Calu3 (cell line): ENCODE data around the gene DHODH. TPM values are rescaled to one million over a fixed set of nuclear protein-coding genes. Genes with fewer than 3 reads are reported as not detected.
"Not testable (repeated sequence)": the region's sequence is repeated elsewhere in the genome, so short reads cannot be mapped to it uniquely, and the experiment has no call there.

ENCODE experiments used
- BruUV-seq: library from RNA; stranded (reverse); fragments of 400-500 nt; replicated peaks from 2 replicates; lab custom pipeline; 2021; lab: Mats Ljungman, UMichigan
- CTCF ChIA-PET: fragments of 300-600 bp; sonication (Branson Sonifier 250); formaldehyde crosslinking; loops from one replicate; lab custom pipeline; 2022; ENCODE audit warnings: antibody characterized with exemption; lab: Charles Lee
- DNase-seq: peaks from one replicate; pipeline ENCODE4 v3.0.0; 2022
- H3K27ac Mint-ChIP-seq: one replicate; pipeline ENCODE4 v1.8.0; 2022; ENCODE audit warnings: mixed read lengths; ENCODE audit not compliant: unreplicated experiment
- H3K27me3 Mint-ChIP-seq: one replicate; pipeline ENCODE4 v1.8.0; 2022; ENCODE audit warnings: mixed read lengths; ENCODE audit not compliant: unreplicated experiment
- H3K36me3 Mint-ChIP-seq: one replicate; pipeline ENCODE4 v1.8.0; 2022; ENCODE audit warnings: mild to moderate bottlenecking, moderate library complexity, mixed read lengths; ENCODE audit not compliant: insufficient read depth, unreplicated experiment
- H3K4me1 Mint-ChIP-seq: one replicate; pipeline ENCODE4 v1.8.0; 2022; ENCODE audit warnings: mild to moderate bottlenecking, low read depth, mixed read lengths; ENCODE audit not compliant: unreplicated experiment
- H3K4me3 Mint-ChIP-seq: one replicate; pipeline ENCODE4 v1.8.0; 2022; ENCODE audit warnings: mild to moderate bottlenecking, low read depth, moderate library complexity, mixed read lengths; ENCODE audit not compliant: unreplicated experiment
- H3K9me3 Mint-ChIP-seq: one replicate; pipeline ENCODE4 v1.8.0; 2022; ENCODE audit warnings: low read depth, mixed read lengths; ENCODE audit not compliant: unreplicated experiment
- CTCF ChIP-seq: fragments of 200-600 bp; IDR thresholded peaks from one replicate; pipeline ENCODE4 v1.8.0; 2022; ENCODE audit warnings: antibody characterized with exemption; ENCODE audit not compliant: unreplicated experiment
- intact Hi-C: fragments of 100-400 bp; cut with micrococcal nuclease; formaldehyde crosslinking; loops from one replicate; pipeline ENCODE4 v1.10.0; 2022; ENCODE audit not compliant: unreplicated experiment
- total RNA-seq: library from RNA; stranded (reverse); gene quantifications from 2 replicates; pipeline ENCODE4 v1.2.3, GENCODE V29; 2022

DHODH gene
- total RNA-seq, 1 experiment from 2014 or later, result 21.3 TPM

DNA sequence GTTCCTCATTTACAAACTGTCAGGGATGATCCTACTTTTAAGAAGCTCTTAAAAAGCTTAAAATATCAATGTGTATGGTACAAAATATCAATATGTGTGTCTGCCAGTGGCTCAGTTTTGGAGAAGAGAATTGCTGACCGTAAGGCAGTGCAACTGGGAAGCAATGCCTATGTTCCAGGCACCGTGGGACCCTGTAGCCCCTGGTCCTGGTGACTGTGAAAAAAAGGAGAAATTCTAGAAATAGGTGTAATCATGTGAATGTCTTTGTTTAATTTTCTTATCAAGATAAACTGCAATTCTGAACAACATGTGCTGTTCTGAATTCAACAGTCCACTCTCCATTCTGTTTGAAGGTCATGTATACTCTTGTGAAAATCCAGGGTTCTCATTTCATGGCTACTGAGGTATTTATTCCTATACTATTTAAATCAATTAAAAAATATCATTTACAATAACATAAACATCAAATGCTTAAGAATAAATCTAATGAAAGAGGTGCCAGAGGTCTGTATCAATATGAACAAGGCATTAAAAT is 36.3 kb downstream of the DHODH start:
- intact Hi-C loops, result no loop called here

GRCh38 chr16:72049110-72049509 is 40.6 kb downstream of the DHODH start:
- Mint-ChIP-seq H3K4me1 (no peaks in the 10 kb centered on the region), H3K27me3 (peaks cover 45% of the 10 kb centered on the region), H3K4me3 (no peak overlapping the region), H3K36me3 (no peaks in the 10 kb centered on the region), H3K9me3 (peaks cover 8% of the 10 kb centered on the region), H3K27ac (no peak overlapping the region)
- no TSS peak for BruUV-seq
- CTCF ChIA-PET, result interaction anchor here (0.6 kb wide), 1 partner anchor 1911 kb away, joined by 8 read pairs; no protein-coding TSS in a partner anchor
- no peak for DNase-seq
- TF ChIP-seq CTCF, result no peak
- intact Hi-C loops, result no loop called here

More for the DNA sequence above, 36.3 kb downstream of the DHODH start:
- Mint-ChIP-seq H3K4me3 (no peak overlapping the region), H3K27ac (no peak overlapping the region), H3K4me1 (no peaks in the 10 kb centered on the region), H3K27me3 (peaks cover 8% of the 10 kb centered on the region), H3K36me3 (no peaks in the 10 kb centered on the region), H3K9me3 (peaks cover 6% of the 10 kb centered on the region)
- no peak for DNase-seq
- TF ChIP-seq CTCF, result no peak
- BruUV-seq, result no TSS peak
- CTCF ChIA-PET, result interaction anchor here (0.6 kb wide), 1 partner anchor 390 kb away, joined by 3 read pairs; no protein-coding TSS in a partner anchor

DNA sequence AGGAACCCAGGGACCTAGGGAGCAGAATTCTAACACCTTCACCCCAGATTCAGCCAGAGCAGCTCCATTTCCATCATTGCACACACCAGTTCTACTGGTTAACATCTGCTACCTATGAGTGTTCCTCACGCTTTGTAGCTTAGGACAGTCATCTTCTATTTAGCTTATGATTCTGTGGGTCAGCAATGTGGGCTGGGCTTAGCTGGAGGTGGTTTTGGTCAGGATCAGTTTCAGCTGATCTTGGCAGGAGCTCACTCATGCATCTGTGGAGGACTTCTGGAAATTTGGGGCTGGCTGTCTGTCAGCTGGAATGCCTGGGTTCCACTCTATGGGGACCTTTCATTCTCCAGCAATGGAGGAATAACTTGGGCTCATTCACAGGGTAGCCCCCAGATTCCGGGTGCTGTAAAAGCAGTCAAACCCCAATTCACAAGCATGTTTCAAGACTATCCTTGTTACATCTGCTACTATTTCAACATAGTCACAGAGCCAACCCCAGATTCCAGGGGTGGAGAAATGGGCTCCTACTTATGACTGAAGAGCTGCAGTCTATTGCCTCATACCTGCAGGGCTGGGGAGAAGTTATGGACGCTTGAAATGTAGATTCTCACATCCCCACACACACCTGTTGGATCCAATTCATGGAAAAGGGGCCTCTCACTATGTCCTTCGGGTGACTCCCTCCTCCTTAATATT is 42.4 kb downstream of the DHODH start:
- Mint-ChIP-seq H3K9me3 (peaks cover 8% of the 10 kb centered on the region), H3K4me1 (no peaks in the 10 kb centered on the region), H3K27me3 (peaks cover 52% of the 10 kb centered on the region), H3K27ac (no peak overlapping the region), H3K36me3 (no peaks in the 10 kb centered on the region), H3K4me3 (no peak overlapping the region)
- intact Hi-C loops, result no loop called here
- no TSS peak for BruUV-seq
- CTCF ChIA-PET, result no interaction called here
- no peak for DNase-seq
- no peak for TF ChIP-seq CTCF

DNA sequence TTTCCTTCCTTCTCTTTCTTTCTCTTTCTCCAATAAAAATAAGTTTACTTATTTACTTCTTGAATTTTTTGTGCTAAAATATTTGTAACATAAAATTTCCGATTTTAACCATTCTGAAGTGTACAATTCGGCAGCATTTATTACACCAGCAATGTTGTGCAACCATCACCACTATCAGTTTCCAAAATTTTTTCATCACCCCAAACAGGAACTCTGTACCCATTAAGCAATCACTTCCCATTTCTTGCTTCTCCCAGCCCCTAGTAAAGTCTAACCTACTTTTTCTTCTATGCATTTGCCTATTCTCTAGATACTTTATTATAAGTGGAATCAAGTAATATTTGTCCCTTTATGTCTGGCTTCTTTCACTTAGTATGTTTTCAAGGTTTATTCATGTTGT is 43.3 kb downstream of the DHODH start:
- CTCF ChIA-PET, result no interaction called here
- no peak for DNase-seq
- Mint-ChIP-seq H3K4me1 (no peaks in the 10 kb centered on the region), H3K27ac (no peak overlapping the region), H3K27me3 (peaks cover 52% of the 10 kb centered on the region), H3K9me3 (peaks cover 8% of the 10 kb centered on the region), H3K36me3 (no peaks in the 10 kb centered on the region), H3K4me3 (no peak overlapping the region)
- BruUV-seq, result no TSS peak
- no peak for TF ChIP-seq CTCF
- intact Hi-C loops, result no loop called here

- H3K27ac Mint-ChIP-seq, H3K4me3 Mint-ChIP-seq, H3K9me3 Mint-ChIP-seq, BruUV-seq, intact Hi-C loops, H3K36me3 Mint-ChIP-seq, DNase-seq, H3K4me1 Mint-ChIP-seq: not testable (repeated sequence)
- peaks cover 61% of the 10 kb centered on the region for H3K27me3 Mint-ChIP-seq
- CTCF ChIA-PET, result interaction anchor here (1.5 kb wide), 1 partner anchor 18 kb away, joined by 3 read pairs; no protein-coding TSS in a partner anchor
Observed at GRCh38 chr16:72054254-72054847, 45.8 kb downstream of the DHODH start, which contains the start of gene HP. Gene HP (plus strand): TSS chr16:72054505. CDS start chr16:72054653, 148 bp downstream.
